LHCN-M2 (cell line): Measurements from ENCODE around the gene FADS1. TPM values are rescaled to one million over a fixed set of nuclear protein-coding genes. Genes with fewer than 3 reads are reported as not detected.

ENCODE experiments used
- DNase-seq: peaks from one replicate; pipeline ENCODE4 v3.0.0-alpha.2; 2012; ENCODE audit warnings: low read depth
- total RNA-seq: library from RNA; depleted of rRNA; stranded (reverse); fragments of >200 nt; gene quantifications from 2 replicates; pipeline ENCODE4 v1.2.3, GENCODE V29; 2014

The FADS1 gene
- total RNA-seq, 1 experiment from 2014 or later: 83.9 TPM

- DNase-seq: no peak
Measured at GRCh38 chr11:61826930-61827570, 10.2 kb upstream of the FADS1 start.

DNA sequence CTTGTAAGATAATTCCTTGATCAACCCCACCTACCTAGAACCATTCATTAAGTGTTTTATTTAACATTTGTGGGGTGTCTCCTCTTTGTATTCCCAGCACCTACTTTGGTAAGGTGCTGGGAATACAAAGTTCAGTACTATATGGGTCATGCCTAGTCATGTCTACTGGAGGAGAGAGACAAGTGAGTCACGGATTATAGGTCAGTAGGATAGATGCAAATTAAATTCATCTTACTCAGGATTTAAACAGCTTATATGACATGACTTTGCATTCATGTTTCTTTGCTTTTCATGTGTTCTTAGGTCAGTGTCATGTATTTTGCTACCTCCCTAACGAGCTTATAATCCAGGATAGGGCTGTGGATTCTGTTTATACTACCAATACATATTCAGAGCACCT is 3.4 kb upstream of the FADS1 start:
- DNase-seq: peak; percentile 56

DNA sequence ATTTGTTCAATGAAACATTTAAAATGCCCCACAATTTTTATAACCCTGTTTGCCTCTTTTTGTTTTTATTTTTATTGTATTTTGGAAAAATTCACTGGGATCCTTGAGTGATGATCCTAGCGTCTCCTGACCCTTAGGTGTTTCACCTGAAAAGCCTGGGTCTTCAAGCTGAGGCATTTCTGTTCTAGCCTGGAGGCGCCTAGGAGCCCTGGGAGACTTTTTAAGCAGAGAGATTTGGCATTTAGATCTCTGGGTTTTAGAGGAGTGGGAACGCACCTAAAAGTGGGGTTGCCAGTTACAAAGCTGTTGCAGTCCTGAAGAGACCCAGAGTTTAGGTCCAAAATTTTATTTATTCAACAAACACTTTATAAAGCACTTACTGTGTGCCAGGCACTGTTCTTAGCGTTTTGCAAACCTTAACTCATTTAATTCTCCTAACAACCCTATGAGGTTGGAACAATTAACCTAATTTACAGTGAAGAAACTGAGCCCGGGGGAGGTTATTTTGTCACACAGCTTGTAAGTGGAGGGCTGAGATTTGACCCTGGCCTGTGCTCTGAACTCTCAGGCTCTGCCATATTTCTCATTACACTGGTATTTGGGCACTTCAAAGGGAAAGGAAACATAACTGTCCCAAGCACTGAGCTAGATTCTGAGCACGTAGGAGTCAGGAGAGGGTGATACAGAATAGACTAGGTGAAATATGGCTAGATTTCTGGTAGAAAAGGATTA is 834 bp upstream of the FADS1 start:
- no peak for DNase-seq

GRCh38 chr11:61815790-61816735 is 740 bp downstream of the FADS1 start:
- peak; percentile 70 for DNase-seq

GRCh38 chr11:61814958-61815789 is 1.6 kb downstream of the FADS1 start:
- DNase-seq: peak; percentile 94

GRCh38 chr11:61814247-61814957 is 2.4 kb downstream of the FADS1 start:
- DNase-seq: peak; percentile 44

- no peak for DNase-seq
Measured at GRCh38 chr11:61812736-61813411, 3.9 kb downstream of the FADS1 start.

GRCh38 chr11:61811831-61812230 is 5.0 kb downstream of the FADS1 start:
- DNase-seq: no peak

DNA sequence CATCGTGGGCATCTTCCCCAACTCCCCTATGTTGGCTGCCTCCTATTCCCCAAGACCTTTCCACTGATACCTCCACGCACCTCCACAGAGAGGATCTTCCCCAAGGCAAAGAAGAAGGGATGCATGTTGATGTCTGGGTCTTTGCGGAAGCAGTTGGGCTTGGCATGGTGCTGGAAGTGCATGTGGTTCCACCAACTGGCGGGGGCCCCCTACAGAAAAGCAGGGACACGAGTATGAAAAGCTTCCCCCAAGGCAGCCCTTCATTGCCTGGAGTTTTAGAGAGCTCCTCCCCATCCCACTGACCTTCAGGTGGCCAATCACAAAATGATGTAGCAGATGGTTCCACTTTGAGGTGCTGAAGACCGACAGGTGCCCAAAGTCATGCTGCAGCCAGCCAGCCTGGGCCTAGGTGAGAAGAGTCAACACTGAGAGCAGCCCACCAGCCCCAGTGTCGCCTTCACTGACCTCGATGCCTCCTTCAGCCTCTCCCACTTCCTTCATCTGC is 6.1 kb downstream of the FADS1 start:
- no peak for DNase-seq

GRCh38 chr11:61806785-61807184 is 10.0 kb downstream of the FADS1 start:
- no peak for DNase-seq

GRCh38 chr11:61805146-61805545 is 11.7 kb downstream of the FADS1 start:
- DNase-seq: no peak

DNA sequence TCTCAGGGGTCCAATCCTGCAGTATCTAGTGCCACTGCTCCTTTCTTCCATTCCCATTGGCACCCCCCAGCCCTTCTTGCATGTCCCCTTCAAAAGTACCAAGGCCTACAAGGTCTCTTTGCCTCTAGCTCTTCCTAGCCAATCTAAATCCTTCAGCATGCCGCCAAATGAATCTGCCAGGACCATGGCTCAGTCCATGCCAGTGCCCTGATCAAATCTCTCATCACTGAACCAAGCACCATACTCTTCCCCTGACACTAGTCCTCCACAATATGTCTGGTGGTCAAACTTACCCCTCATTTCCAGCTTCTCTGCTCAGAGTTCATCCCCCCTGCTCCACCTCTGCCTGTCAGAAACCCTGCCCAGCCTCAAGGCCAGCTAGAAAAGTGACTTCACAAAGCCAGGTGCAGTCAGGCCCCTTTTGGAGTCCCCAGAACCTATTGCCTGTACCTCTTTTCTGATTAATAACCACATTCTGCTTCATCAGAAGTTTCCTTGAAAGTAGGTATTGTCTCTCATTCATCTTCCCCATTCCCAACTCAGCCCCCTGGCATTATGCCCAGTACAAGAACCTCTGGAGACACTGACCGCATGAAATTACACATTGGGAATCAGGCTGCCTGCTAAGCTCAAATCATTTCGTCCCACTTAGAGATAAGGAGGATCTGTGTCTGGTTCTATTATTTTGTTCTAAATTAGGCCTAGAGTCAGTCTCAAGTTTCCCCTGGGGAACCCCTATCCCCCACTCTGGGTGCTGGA is 12.7 kb downstream of the FADS1 start:
- DNase-seq: no peak

DNA sequence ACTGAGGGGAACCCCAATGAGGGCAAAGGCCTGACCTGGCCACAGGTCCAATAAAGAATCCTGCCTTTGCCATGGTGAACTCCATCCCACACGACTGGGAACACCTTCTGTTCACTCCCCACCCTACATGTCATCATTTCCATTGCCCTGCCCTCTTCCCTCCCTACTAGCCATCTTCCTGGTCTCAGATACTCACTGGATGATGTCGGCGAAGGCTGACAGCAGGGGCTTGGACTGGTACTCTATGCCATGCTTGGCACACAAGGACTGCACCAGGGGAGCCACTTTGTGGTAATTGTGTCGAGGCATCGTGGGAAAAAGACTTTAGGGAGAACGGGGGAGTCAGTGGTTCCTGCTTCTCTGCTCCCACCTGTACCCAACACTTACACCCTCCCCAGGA is 14.2 kb downstream of the FADS1 start:
- DNase-seq: no peak

GRCh38 chr11:61800331-61801281 is 16.2 kb downstream of the FADS1 start:
- no peak for DNase-seq

DNA sequence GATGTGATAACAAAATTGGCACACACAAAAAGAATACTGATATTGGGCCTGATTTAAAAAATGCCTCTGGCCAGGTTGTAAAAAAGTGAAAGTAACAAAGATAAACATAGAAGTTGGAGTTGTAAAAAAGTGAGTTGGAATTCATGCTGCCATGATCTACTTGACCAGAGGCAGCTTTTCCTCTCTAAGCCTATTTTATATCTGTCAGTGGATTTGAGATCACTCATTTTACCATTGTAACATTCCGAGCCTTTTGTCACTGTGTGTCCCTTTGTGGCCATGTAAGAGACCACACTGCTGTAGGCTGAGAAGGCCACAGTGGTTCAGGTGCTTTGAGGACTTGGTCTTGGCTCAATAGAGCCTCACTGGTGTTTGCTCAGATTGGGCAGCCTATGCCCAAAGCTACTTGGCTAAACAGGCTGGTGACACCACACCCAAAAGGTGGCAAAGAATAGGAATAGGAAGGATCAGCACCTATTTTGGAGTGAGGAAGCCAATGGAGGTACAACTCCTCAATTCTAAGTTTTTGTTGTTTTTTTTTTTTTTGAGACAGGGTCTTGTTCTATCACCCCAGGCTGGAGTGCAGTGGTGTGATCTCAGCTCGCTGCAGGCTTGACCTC is 17.0 kb downstream of the FADS1 start:
- DNase-seq: no peak

- peak; percentile 77 for DNase-seq
Measured at GRCh38 chr11:61797263-61797944, 19.4 kb downstream of the FADS1 start.
